GM18502 (cell line): ENCODE results near the gene NID1.
"Not testable (repeated sequence)": the region's sequence is repeated elsewhere in the genome, so short reads cannot be mapped to it uniquely, and the experiment has no call there.

ENCODE experiments used
- ATAC-seq: cut with Tn5 transposase; IDR thresholded peaks from one replicate; pipeline ENCODE4 v1.9.1; 2021; ENCODE audit warnings: mild to moderate bottlenecking; ENCODE audit not compliant: unreplicated experiment, poor library complexity

NID1 gene

GRCh38 chr1:236002025-236002390 is 62.9 kb downstream of the NID1 start:
- no peak for ATAC-seq

GRCh38 chr1:236000781-236001180 is 64.1 kb downstream of the NID1 start:
- no peak for ATAC-seq

- ATAC-seq, result peak; percentile 84
Measured at GRCh38 chr1:235999259-235999925, 65.5 kb downstream of the NID1 start.

- peak; percentile 38 for ATAC-seq
Measured at GRCh38 chr1:235998812-235999211, 66.1 kb downstream of the NID1 start.

GRCh38 chr1:235997931-235998330 is 67.0 kb downstream of the NID1 start:
- no peak for ATAC-seq

GRCh38 chr1:235997049-235997448 is 67.8 kb downstream of the NID1 start:
- ATAC-seq, result no peak

- peak; percentile 34 for ATAC-seq
Measured at GRCh38 chr1:235996048-235996785, 68.7 kb downstream of the NID1 start.

GRCh38 chr1:235995511-235995910 is 69.4 kb downstream of the NID1 start:
- no peak for ATAC-seq

GRCh38 chr1:235993652-235994051 is 71.2 kb downstream of the NID1 start:
- ATAC-seq, result no peak

GRCh38 chr1:235992868-235993267 is 72.0 kb downstream of the NID1 start:
- ATAC-seq, result no peak

GRCh38 chr1:235992346-235992745 is 72.5 kb downstream of the NID1 start:
- no peak for ATAC-seq

- no peak for ATAC-seq
Measured at GRCh38 chr1:235990330-235990795, 74.5 kb downstream of the NID1 start.

- ATAC-seq, result no peak
Measured at GRCh38 chr1:235989105-235989504, 75.8 kb downstream of the NID1 start.

- no peak for ATAC-seq
Measured at GRCh38 chr1:235986869-235987268, 78.0 kb downstream of the NID1 start.

GRCh38 chr1:235984041-235984825 is 80.7 kb downstream of the NID1 start:
- no peak for ATAC-seq

GRCh38 chr1:235980976-235981375 is 83.9 kb downstream of the NID1 start:
- no peak for ATAC-seq

GRCh38 chr1:235979716-235980333 is 85.1 kb downstream of the NID1 start:
- ATAC-seq, result no peak

GRCh38 chr1:235979176-235979575 is 85.7 kb downstream of the NID1 start:
- no peak for ATAC-seq

- ATAC-seq, result no peak
Measured at GRCh38 chr1:235976490-235976889, 88.4 kb downstream of the NID1 start.

- no peak for ATAC-seq
Measured at GRCh38 chr1:235974616-235975015, 90.3 kb downstream of the NID1 start.

GRCh38 chr1:235972691-235973090 is 92.2 kb downstream of the NID1 start:
- not testable (repeated sequence) for ATAC-seq
